GM06990 (cell line): Measurements from ENCODE around the gene SURF6.

ENCODE experiments used
- DNase-seq: peaks from one replicate; pipeline ENCODE4 v3.0.0-alpha.2; 2011; ENCODE audit not compliant: insufficient read length; ENCODE audit errors: extremely low read depth
- H3K27me3 ChIP-seq: replicated peaks from 2 replicates; pipeline ENCODE4 v1.6.0; 2011; ENCODE audit warnings: low read length; ENCODE audit not compliant: control insufficient read depth, insufficient read depth
- H3K36me3 ChIP-seq: 2 replicates; pipeline ENCODE4 v1.5.1; 2011; ENCODE audit warnings: low read length; ENCODE audit not compliant: control insufficient read depth, insufficient read depth
- H3K4me3 ChIP-seq: replicated peaks from 2 replicates; pipeline ENCODE4 v1.5.1; 2011; ENCODE audit warnings: low read depth, mild to moderate bottlenecking, control low read depth, low read length
- CTCF ChIP-seq: IDR thresholded peaks from 2 replicates; pipeline ENCODE4 v1.5.1; 2011; ENCODE audit warnings: low read length, control low read depth, mild to moderate bottlenecking, inconsistent platforms; ENCODE audit not compliant: insufficient read depth, poor library complexity, severe bottlenecking

The SURF6 gene

GRCh38 chr9:133347985-133348717, 12.2 kb upstream of the SURF6 start, which contains the start of the genes MED22 and RPL7A:
Gene MED22 (minus strand): TSS chr9:133348131. CDS start chr9:133346662, 1,469 bp downstream.
Gene RPL7A (plus strand): TSS chr9:133348218. CDS start chr9:133348244, 26 bp downstream.
- Histone ChIP-seq H3K4me3 (peak within 1 kb of the TSS; percentile 99), H3K27me3 (no peaks in the 10 kb centered on the region), H3K36me3 (peaks cover 44% of the 10 kb centered on the region)
- peak; percentile 86 for DNase-seq
- no peak for TF ChIP-seq CTCF

GRCh38 chr9:133347515-133347984, 11.6 kb upstream of the SURF6 start:
- peak overlapping the region; percentile 99 for H3K4me3 ChIP-seq
- peak; percentile 74 for DNase-seq
- no peaks in the 10 kb centered on the region for H3K27me3 ChIP-seq
- TF ChIP-seq CTCF, result no peak
- H3K36me3 ChIP-seq, result peaks cover 43% of the 10 kb centered on the region

- no peak for DNase-seq
- H3K36me3 ChIP-seq, result peaks cover 40% of the 10 kb centered on the region
- TF ChIP-seq CTCF, result no peak
These were observed 10.2 kb upstream of the SURF6 start for GRCh38 chr9:133346021-133346785.

GRCh38 chr9:133345596-133345995, 9.6 kb upstream of the SURF6 start:
- Histone ChIP-seq H3K36me3 (peaks cover 43% of the 10 kb centered on the region), H3K27me3 (no peaks in the 10 kb centered on the region), H3K4me3 (no peak overlapping the region)
- no peak for DNase-seq
- no peak for TF ChIP-seq CTCF

More at GRCh38 chr9:133346021-133346785, 10.2 kb upstream of the SURF6 start:
- H3K27me3 ChIP-seq, result no peaks in the 10 kb centered on the region
- peak overlapping the region; percentile 99 for H3K4me3 ChIP-seq

GRCh38 chr9:133344979-133345378, 9.0 kb upstream of the SURF6 start:
- no peak for TF ChIP-seq CTCF
- Histone ChIP-seq H3K36me3 (peaks cover 42% of the 10 kb centered on the region), H3K27me3 (no peaks in the 10 kb centered on the region), H3K4me3 (no peak overlapping the region)
- no peak for DNase-seq
